GM19467 (cell line): ENCODE results near the gene NDUFS1.

ENCODE experiments used
- ATAC-seq: cut with Tn5 transposase; IDR thresholded peaks from one replicate; pipeline ENCODE4 v1.9.1; 2021; ENCODE audit warnings: mild to moderate bottlenecking, moderate library complexity; ENCODE audit not compliant: unreplicated experiment

The NDUFS1 gene

GRCh38 chr2:206069417-206069816, 89.8 kb downstream of the NDUFS1 start:
- ATAC-seq = no peak

- no peak for ATAC-seq
Measured at GRCh38 chr2:206068207-206068606, 91.0 kb downstream of the NDUFS1 start.
